Stimulated activated CD4-positive, alpha-beta T cell treated with anti-CD3 and anti-CD28 coated beads, Interleukin-1b, Interleukin-23, amount 100 ng/mL, for 4 hours (primary cell): Measurements from ENCODE around the gene LILRB5.
"Not testable (repeated sequence)": the region's sequence is repeated elsewhere in the genome, so short reads cannot be mapped to it uniquely, and the experiment has no call there.

ENCODE experiments used
- DNase-seq, 2 donors: peaks; one replicate each; pipeline ENCODE4 v3.0.0-alpha.2; 2020; ENCODE audit warnings: low read depth in 2 of 2

Gene LILRB5

GRCh38 chr19:54214217-54214616 lies 42.9 kb downstream of the LILRB5 start:
- not testable (repeated sequence) for DNase-seq

- no peak for DNase-seq
Measured at GRCh38 chr19:54211235-54211634, 45.8 kb downstream of the LILRB5 start.

- DNase-seq: no peak
Measured at GRCh38 chr19:54209811-54210494, 47.1 kb downstream of the LILRB5 start.

- no peak for DNase-seq
Measured at GRCh38 chr19:54209058-54209810, 47.8 kb downstream of the LILRB5 start.

- no peak for DNase-seq
Measured at GRCh38 chr19:54208784-54209057, 48.4 kb downstream of the LILRB5 start.

- DNase-seq: no peak
Measured at GRCh38 chr19:54207983-54208783, 48.9 kb downstream of the LILRB5 start.

- DNase-seq: no peak
Measured at GRCh38 chr19:54207676-54207982, 49.4 kb downstream of the LILRB5 start.

GRCh38 chr19:54207193-54207592 lies 49.9 kb downstream of the LILRB5 start:
- DNase-seq: not testable (repeated sequence)

GRCh38 chr19:54206831-54207177 lies 50.3 kb downstream of the LILRB5 start:
- no peak for DNase-seq

- no peak for DNase-seq
Measured at GRCh38 chr19:54206030-54206830, 50.8 kb downstream of the LILRB5 start.

GRCh38 chr19:54204767-54205468 lies 52.2 kb downstream of the LILRB5 start:
- DNase-seq: no peak

- DNase-seq: no peak
Measured at GRCh38 chr19:54203151-54203611, 53.9 kb downstream of the LILRB5 start.

GRCh38 chr19:54201980-54202379 lies 55.1 kb downstream of the LILRB5 start:
- DNase-seq: no peak

- DNase-seq: no peak
Measured at GRCh38 chr19:54201172-54201701, 55.8 kb downstream of the LILRB5 start.
